IMR-90 (cell line): ENCODE data around the gene GAS7. TPM values are rescaled to one million over a fixed set of nuclear protein-coding genes. Genes with fewer than 3 reads are reported as not detected.

ENCODE experiments used
- ATAC-seq: fragments of 200-7000 bp; cut with Tn5 transposase; 2 replicates; pipeline ENCODE4 v1.9.1; 2020; ENCODE audit warnings: low read depth, mild to moderate bottlenecking, moderate library complexity
- BruUV-seq: library from RNA; stranded (reverse); fragments of 400-500 nt; replicated peaks from 2 replicates; lab custom pipeline; 2021; lab: Mats Ljungman, UMichigan
- CTCF ChIA-PET: fragments of 300-600 bp; formaldehyde crosslinking; extraction: SDS; loops from one replicate; lab custom pipeline; 2021; ENCODE audit warnings: antibody characterized with exemption; lab: Yijun Ruan, JAX
- POLR2A ChIA-PET: fragments of 300-600 bp; sonication (Branson Sonifier 250); formaldehyde crosslinking; loops from one replicate; lab custom pipeline; 2022; ENCODE audit warnings: antibody characterized with exemption; ENCODE audit not compliant: unreplicated experiment; lab: Charles Lee
- DNase-seq: peaks from one replicate; pipeline ENCODE4 v3.0.0; 2013
- H2AFZ ChIP-seq: replicated peaks from 2 replicates; pipeline ENCODE3; 2013; ENCODE audit warnings: low read length, mild to moderate bottlenecking; ENCODE audit not compliant: poor library complexity
- H2AK5ac ChIP-seq: 2 replicates; pipeline ENCODE4 v1.6.1; 2013; ENCODE audit warnings: low read depth, low read length, inconsistent platforms
- H2AK9ac ChIP-seq: replicated peaks from 2 replicates; pipeline ENCODE3; 2013; ENCODE audit warnings: mild to moderate bottlenecking, low read depth, low read length, moderate library complexity; ENCODE audit not compliant: poor library complexity
- H2BK120ac ChIP-seq: 2 replicates; pipeline ENCODE4 v1.6.1; 2013; ENCODE audit warnings: low read depth, low read length, inconsistent platforms
- H2BK15ac ChIP-seq: 3 replicates; pipeline ENCODE4 v1.6.1; 2013; ENCODE audit warnings: low read depth, low read length, inconsistent platforms
- H2BK20ac ChIP-seq: 2 replicates; pipeline ENCODE4 v1.6.1; 2013; ENCODE audit warnings: low read depth, mild to moderate bottlenecking, inconsistent platforms, low read length, moderate library complexity
- H2BK5ac ChIP-seq: 2 replicates; pipeline ENCODE4 v1.6.1; 2013; ENCODE audit warnings: mild to moderate bottlenecking, low read depth, low read length, inconsistent platforms; ENCODE audit not compliant: poor library complexity, severe bottlenecking
- H3K14ac ChIP-seq: replicated peaks from 2 replicates; pipeline ENCODE4 v1.6.1; 2013; ENCODE audit warnings: low read depth, low read length, inconsistent platforms
- H3K18ac ChIP-seq: 2 replicates; pipeline ENCODE4 v1.6.1; 2013; ENCODE audit warnings: low read depth, low read length, control low read depth
- H3K23ac ChIP-seq: 2 replicates; pipeline ENCODE4 v1.6.1; 2013; ENCODE audit warnings: low read depth, low read length, inconsistent platforms
- H3K27ac ChIP-seq: 2 replicates; pipeline ENCODE4 v1.5.1; 2013; ENCODE audit warnings: mild to moderate bottlenecking, control low read depth, low read length; ENCODE audit not compliant: insufficient read depth
- H3K27me3 ChIP-seq: 2 replicates; pipeline ENCODE4 v1.6.1; 2013; ENCODE audit warnings: low read length; ENCODE audit not compliant: control insufficient read depth, insufficient read depth
- H3K36me3 ChIP-seq: 2 replicates; pipeline ENCODE4 v1.6.1; 2013; ENCODE audit warnings: low read length, mixed read lengths; ENCODE audit not compliant: control insufficient read depth, insufficient read depth
- H3K4ac ChIP-seq: 2 replicates; pipeline ENCODE4 v1.6.1; 2013; ENCODE audit warnings: low read depth, low read length, inconsistent platforms
- H3K4me1 ChIP-seq: 2 replicates; pipeline ENCODE4 v1.6.1; 2013; ENCODE audit warnings: low read length, mixed read lengths; ENCODE audit not compliant: control insufficient read depth, insufficient read depth
- H3K4me2 ChIP-seq: 2 replicates; pipeline ENCODE4 v1.6.1; 2013; ENCODE audit warnings: low read depth, mild to moderate bottlenecking, control low read depth, low read length, moderate library complexity
- H3K4me3 ChIP-seq: 2 replicates; pipeline ENCODE4 v1.5.1; 2013; ENCODE audit warnings: low read depth, mild to moderate bottlenecking, control low read depth, low read length, moderate library complexity; ENCODE audit not compliant: insufficient read depth
- H3K56ac ChIP-seq: 2 replicates; pipeline ENCODE4 v1.6.1; 2013; ENCODE audit warnings: low read length, inconsistent platforms; ENCODE audit not compliant: insufficient read depth; ENCODE audit errors: extremely low read depth
- H3K79me1 ChIP-seq, 2 experiments: 2 replicates each; pipeline ENCODE4 v1.6.1; 2013; ENCODE audit warnings: low read length in 2 of 2, inconsistent platforms in 1 of 2, low read depth in 1 of 2
- H3K9ac ChIP-seq: 2 replicates; pipeline ENCODE4 v1.6.1; 2013; ENCODE audit warnings: low read depth, low read length, control low read depth
- H3K9me1 ChIP-seq: 2 replicates; pipeline ENCODE4 v1.6.1; 2013; ENCODE audit warnings: low read length, inconsistent platforms; ENCODE audit not compliant: insufficient read depth
- H3K9me3 ChIP-seq: 2 replicates; pipeline ENCODE4 v1.6.1; 2013; ENCODE audit warnings: low read length; ENCODE audit not compliant: control insufficient read depth, insufficient read depth
- H4K20me1 ChIP-seq: 2 replicates; pipeline ENCODE4 v1.6.1; 2013; ENCODE audit warnings: low read length, inconsistent platforms; ENCODE audit not compliant: insufficient read depth
- H4K5ac ChIP-seq: 2 replicates; pipeline ENCODE4 v1.6.1; 2013; ENCODE audit warnings: mild to moderate bottlenecking, low read depth, low read length, control low read depth
- H4K8ac ChIP-seq, 2 experiments: 2 replicates each; pipeline ENCODE4 v1.6.1; 2013; ENCODE audit warnings: low read depth in 2 of 2, low read length in 2 of 2, control low read depth in 1 of 2, inconsistent platforms in 1 of 2
- H4K91ac ChIP-seq: 2 replicates; pipeline ENCODE4 v1.6.1; 2013; ENCODE audit warnings: low read depth, low read length, inconsistent platforms; ENCODE audit not compliant: insufficient read depth
- CEBPB ChIP-seq: IDR thresholded peaks from 2 replicates; pipeline ENCODE4 v1.6.1; 2012; ENCODE audit warnings: low read depth, low read length, improper control_type of control experiment
- ELK1 ChIP-seq: fragments of 150-350 bp; IDR thresholded peaks from 2 replicates; pipeline ENCODE4 v1.6.1; 2016; ENCODE audit warnings: low read depth, mild to moderate bottlenecking, low read length, moderate library complexity, borderline replicate concordance
- FOS ChIP-seq: fragments of 150-350 bp; IDR thresholded peaks from 2 replicates; pipeline ENCODE4 v1.6.1; 2016; ENCODE audit warnings: low read depth, low read length
- SMC3 ChIP-seq: fragments of 150-350 bp; IDR thresholded peaks from 2 replicates; pipeline ENCODE4 v1.6.1; 2016; ENCODE audit warnings: low read depth, mild to moderate bottlenecking, antibody characterized with exemption, low read length, moderate library complexity
- USF2 ChIP-seq: fragments of 150-350 bp; IDR thresholded peaks from 2 replicates; pipeline ENCODE4 v1.6.1; 2017; ENCODE audit warnings: mild to moderate bottlenecking, antibody characterized with exemption, low read length, low read depth
- WGBS, 2 experiments: methylation state at CpG; one replicate each; pipeline versions ENCODE4 v1.1.5 to v1.1.7; 2013; ENCODE audit warnings: missing lambda C conversion rate in 2 of 2; ENCODE audit not compliant: insufficient read length in 1 of 2; ENCODE audit errors: extremely low coverage in 2 of 2; 5-methylcytosine and 5-hydroxymethylcytosine counted together
- dilution Hi-C: fragments of 300-500 bp; cut with HindIII; formaldehyde crosslinking; loops from one replicate; pipeline ENCODE4 v1.14.3; 2018; ENCODE audit warnings: low sequenced_read_pairs; ENCODE audit not compliant: unreplicated experiment
- in situ Hi-C: fragments of 300-500 bp; cut with MboI; formaldehyde crosslinking; loops from 3 replicates; pipeline ENCODE4 v1.14.3; 2019; ENCODE audit warnings: low sequenced_read_pairs, inconsistent platforms, mixed read lengths
- intact Hi-C: fragments of 100-400 bp; cut with micrococcal nuclease; formaldehyde crosslinking; loops from 2 replicates; pipeline ENCODE4 v1.10.0; 2022
- polyA plus RNA-seq, 3 experiments: library from polyadenylated mRNA; depleted of rRNA; stranded (reverse); fragments of >200 nt; gene quantifications; 2 replicates each; pipeline ENCODE4 v1.2.3, GENCODE V29; 2012; ENCODE audit warnings: low replicate concordance in 1 of 3
- total RNA-seq: library from RNA; depleted of rRNA; stranded (reverse); fragments of >200 nt; gene quantifications from 2 replicates; pipeline ENCODE4 v1.2.3, GENCODE V29; 2012

Gene GAS7
- total and polyA plus RNA-seq, 2 of the 4 experiments (the other 2 are of a cell fraction): 4.6 to 5.0 TPM

GRCh38 chr17:10211666-10212065 is 13.3 kb upstream of the GAS7 start:
- H3K79me1 ChIP-seq: no peaks in the 10 kb centered on the region
- H2AK9ac ChIP-seq: no peak overlapping the region
- H4K20me1 ChIP-seq: no peaks in the 10 kb centered on the region
- no peak overlapping the region for H2BK20ac ChIP-seq
- H3K9me1 ChIP-seq: no peaks in the 10 kb centered on the region
- no TSS peak for BruUV-seq
- no peak overlapping the region for H3K18ac ChIP-seq
- ChIA-PET CTCF (no interaction called here), POLR2A (no interaction called here)
- H4K8ac ChIP-seq: no peak overlapping the region
- no peak overlapping the region for H3K4me2 ChIP-seq
- no peak overlapping the region for H2AFZ ChIP-seq
- WGBS, 2 experiments: no CpG with 5 or more reads among the region's 8 CpGs
- no peaks in the 10 kb centered on the region for H3K9me3 ChIP-seq
- no peak overlapping the region for H4K5ac ChIP-seq
- intact Hi-C loops (no loop called here), in situ Hi-C loops (no loop called here), dilution Hi-C loops (no loop called here)
- peaks cover 3% of the 10 kb centered on the region; the same call in 1 of the 2 replicates for H3K4me1 ChIP-seq
- H3K36me3 ChIP-seq: no peaks in the 10 kb centered on the region
- no peak overlapping the region for H2AK5ac ChIP-seq
- H3K27me3 ChIP-seq: no peaks in the 10 kb centered on the region
- H2BK120ac ChIP-seq: no peak overlapping the region
- no peak overlapping the region for H2BK15ac ChIP-seq
- no peak overlapping the region for H2BK5ac ChIP-seq
- H3K23ac ChIP-seq: no peak overlapping the region
- no peak overlapping the region for H3K56ac ChIP-seq
- TF ChIP-seq ELK1 (no peak), SMC3 (no peak), USF2 (no peak), FOS (no peak), CEBPB (no peak)
- no peak for DNase-seq
- H3K14ac ChIP-seq: no peak overlapping the region
- H3K9ac ChIP-seq: no peak overlapping the region
- ATAC-seq: no peak
- H4K91ac ChIP-seq: no peak overlapping the region
- H3K4ac ChIP-seq: no peak overlapping the region
- no peak overlapping the region for H3K27ac ChIP-seq
- no peak overlapping the region for H3K4me3 ChIP-seq
